Measurements from ENCODE around the gene KRABD2. TPM values are rescaled to one million over a fixed set of nuclear protein-coding genes. Genes with fewer than 3 reads are reported as not detected.

The KRABD2 gene

DNA sequence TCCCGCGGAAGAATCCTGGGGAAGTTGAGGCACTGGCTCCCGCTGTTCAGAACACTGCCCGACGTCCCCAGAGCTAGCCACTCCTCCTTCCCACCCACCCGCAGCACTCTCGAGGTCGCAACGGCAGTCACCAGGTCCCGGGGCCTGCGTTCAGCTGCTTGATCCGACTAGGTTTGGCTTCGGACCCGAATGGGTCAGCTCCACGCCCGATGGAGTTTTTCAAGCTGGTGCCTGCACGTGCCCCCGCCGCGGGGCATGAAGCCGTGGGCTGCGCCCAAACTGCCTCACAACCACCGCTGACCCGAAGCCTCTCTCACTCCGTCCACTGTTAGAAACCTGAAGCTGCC is 49.2 kb downstream of the KRABD2 start:
- Mint-ChIP-seq H3K27me3 (ENCODE audit: low read depth) (no peaks in the 10 kb centered on the region), H3K9me3 (ENCODE audit: low read depth) (no peaks in the 10 kb centered on the region), H3K36me3 (ENCODE audit: low read depth) (no peaks in the 10 kb centered on the region), H3K4me1 (ENCODE audit: low read depth) (peaks cover 15% of the 10 kb centered on the region), H3K4me3 (ENCODE audit: unreplicated experiment) (peak overlapping the region; percentile 72), H3K27ac (ENCODE audit: unreplicated experiment) (no peak overlapping the region)
- TF ChIP-seq, protein P1, sequence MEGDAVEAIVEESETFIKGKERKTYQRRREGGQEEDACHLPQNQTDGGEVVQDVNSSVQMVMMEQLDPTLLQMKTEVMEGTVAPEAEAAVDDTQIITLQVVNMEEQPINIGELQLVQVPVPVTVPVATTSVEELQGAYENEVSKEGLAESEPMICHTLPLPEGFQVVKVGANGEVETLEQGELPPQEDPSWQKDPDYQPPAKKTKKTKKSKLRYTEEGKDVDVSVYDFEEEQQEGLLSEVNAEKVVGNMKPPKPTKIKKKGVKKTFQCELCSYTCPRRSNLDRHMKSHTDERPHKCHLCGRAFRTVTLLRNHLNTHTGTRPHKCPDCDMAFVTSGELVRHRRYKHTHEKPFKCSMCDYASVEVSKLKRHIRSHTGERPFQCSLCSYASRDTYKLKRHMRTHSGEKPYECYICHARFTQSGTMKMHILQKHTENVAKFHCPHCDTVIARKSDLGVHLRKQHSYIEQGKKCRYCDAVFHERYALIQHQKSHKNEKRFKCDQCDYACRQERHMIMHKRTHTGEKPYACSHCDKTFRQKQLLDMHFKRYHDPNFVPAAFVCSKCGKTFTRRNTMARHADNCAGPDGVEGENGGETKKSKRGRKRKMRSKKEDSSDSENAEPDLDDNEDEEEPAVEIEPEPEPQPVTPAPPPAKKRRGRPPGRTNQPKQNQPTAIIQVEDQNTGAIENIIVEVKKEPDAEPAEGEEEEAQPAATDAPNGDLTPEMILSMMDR (IDR thresholded peaks at IDR 0.05) = no peak
- DNase-seq (ENCODE audit: low spot score) = no peak

Other genes with a start within 250 kb of the KRABD2 start
- gene PER1, start 224.3 kb downstream of the KRABD2 start, total RNA-seq = 68.0 to 87.6 TPM (median 75.9 TPM) in 3 replicates
- gene VAMP2, start 213.8 kb downstream of the KRABD2 start, total RNA-seq = 45.4 to 58.1 TPM (median 46.7 TPM) in 3 replicates
- gene TMEM107, start 200.3 kb downstream of the KRABD2 start, total RNA-seq = 7.8 to 12.1 TPM (median 8.4 TPM) in 3 replicates
- gene BORCS6, start 186.5 kb downstream of the KRABD2 start, total RNA-seq = 5.5 to 8.6 TPM (median 8.2 TPM) in 3 replicates
- 8.6 to 14.1 TPM (median 8.9 TPM) in 3 replicates for gene AURKB, start 166.1 kb downstream of the KRABD2 start, total RNA-seq
- gene CTC1, start 128.6 kb downstream of the KRABD2 start, total RNA-seq = 19.9 to 28.7 TPM (median 22.1 TPM) in 3 replicates
- gene PFAS, start 127.4 kb downstream of the KRABD2 start, total RNA-seq = 30.2 to 52.1 TPM (median 32.7 TPM) in 3 replicates
- gene RANGRF, start 88.0 kb downstream of the KRABD2 start, total RNA-seq = 19.8 to 24.5 TPM (median 21.2 TPM) in 3 replicates
- 4.2 to 8.4 TPM (median 5.5 TPM) in 3 replicates for gene SLC25A35, start 81.3 kb downstream of the KRABD2 start, total RNA-seq
- not detected in 3 replicates for gene ARHGEF15, start 66.5 kb downstream of the KRABD2 start, total RNA-seq
- gene ODF4, start 36.9 kb downstream of the KRABD2 start, total RNA-seq = not detected in 3 replicates
- 1,065 to 1,130 TPM (median 1,086 TPM) in 3 replicates for gene RPL26, start 6.5 kb upstream of the KRABD2 start, total RNA-seq
- gene RNF222, start 21.1 kb upstream of the KRABD2 start, total RNA-seq = not detected in 3 replicates
- gene NDEL1, start 59.2 kb upstream of the KRABD2 start, total RNA-seq = 112 to 120 TPM (median 115 TPM) in 3 replicates

Data from chondrocyte (in vitro differentiated cells).